ENCODE data around the gene TRPM3. TPM values are rescaled to one million over a fixed set of nuclear protein-coding genes. Genes with fewer than 3 reads are reported as not detected.

TRPM3 gene
- total and polyA plus RNA-seq, 2 donors (not counting 1 experiment from before 2014, with no cell fraction given), result not detected

DNA sequence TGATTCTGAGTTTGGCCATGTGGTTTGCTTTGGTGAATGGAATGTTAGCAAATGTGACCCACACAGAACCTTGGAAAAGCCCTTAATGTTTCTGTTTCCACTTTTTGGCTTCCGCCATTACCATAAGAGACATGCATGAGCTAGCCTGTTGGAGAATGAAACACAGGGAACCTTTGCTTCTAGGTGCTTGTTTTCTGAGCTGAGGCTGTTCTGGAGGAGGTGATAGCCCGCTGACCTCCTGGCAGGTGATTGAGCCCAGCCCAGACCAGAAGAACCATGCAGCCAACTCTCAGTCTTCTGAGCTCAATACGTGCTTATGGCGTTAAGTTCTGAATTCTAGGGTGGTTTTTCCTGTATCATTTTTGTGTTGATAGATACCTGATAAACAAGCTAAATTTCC is 558.4 kb downstream of the TRPM3 start:
- Histone ChIP-seq H3K9ac (ENCODE audit: low read length) (peak overlapping the region; percentile 53), H3K27ac (ENCODE audit: low read length in 2 of 2) (peak overlapping the region; percentile 52 to 77), H2AFZ (ENCODE audit: insufficient read depth, low read depth, low read length, poor library complexity, severe bottlenecking) (no peak overlapping the region), H4K20me1 (ENCODE audit: control insufficient read depth, insufficient read depth, low read length, poor library complexity, severe bottlenecking) (no peaks in the 10 kb centered on the region), H3K4me1 (ENCODE audit: control insufficient read depth in 2 of 2, insufficient read depth in 2 of 2, low read length in 2 of 2) (peaks cover 26 to 29% of the 10 kb centered on the region in 2 donors), H3K4me3 (ENCODE audit: control extremely low read depth in 1 of 5, extremely low read depth in 1 of 5, insufficient read depth in 1 of 5, low read depth in 2 of 5, low read length in 4 of 5) (peak overlapping the region in 1 of 5 experiments; percentile 48), H3K36me3 (replicated peaks in 1 of 2; ENCODE audit: control extremely low read depth in 1 of 2, control insufficient read depth in 1 of 2, extremely low read depth in 1 of 2, insufficient read depth in 2 of 2, low read length in 1 of 2) (no peaks in the 10 kb centered on the region), H3K79me2 (ENCODE audit: control insufficient read depth, insufficient read depth, low read length) (no peaks in the 10 kb centered on the region), H3K4me2 (replicated peaks; ENCODE audit: low read depth, low read length, poor library complexity, severe bottlenecking) (peak overlapping the region; percentile 71), H3K9me3 (ENCODE audit: control extremely low read depth in 1 of 3, control insufficient read depth in 2 of 3, insufficient read depth in 1 of 3, low read length in 2 of 3) (no peaks in the 10 kb centered on the region), H3K27me3 (replicated peaks in 1 of 4; ENCODE audit: control extremely low read depth in 1 of 4, control insufficient read depth in 3 of 4, insufficient read depth in 4 of 4, low read length in 3 of 4) (no peaks in the 10 kb centered on the region)
- no peak for DNase-seq
- POLR2A ChIA-PET, result interaction anchor here (1.7 kb wide), 1 partner anchor 11 kb away, joined by 3 read pairs; no protein-coding TSS in a partner anchor
- peak overlapping the region; percentile 73 for H3K4me3 Mint-ChIP-seq
- ATAC-seq (ENCODE audit: low read depth), result no peak
- WGBS (ENCODE audit: insufficient coverage), result 100% methylated on average over 1 of the region's 4 CpGs
- no peaks in the 10 kb centered on the region for H3K27me3 Mint-ChIP-seq
- H3K9me3 Mint-ChIP-seq (ENCODE audit: insufficient read depth), result no peaks in the 10 kb centered on the region
- peaks cover 31% of the 10 kb centered on the region for H3K4me1 Mint-ChIP-seq
- peak overlapping the region; percentile 87 for H3K27ac Mint-ChIP-seq
- intact Hi-C loops (cut with micrococcal nuclease), result loop anchor here (5.0 kb wide), 1 partner anchor 141 kb away; no protein-coding TSS in a partner anchor
- CTCF ChIA-PET, result interaction anchor here (1.2 kb wide), 1 partner anchor 222 kb away, joined by 4 read pairs; no protein-coding TSS in a partner anchor
- no peak for TF ChIP-seq EZH2 (IDR thresholded peaks at IDR 0.05; ENCODE audit: borderline replicate concordance, insufficient read depth, low read depth, low read length, poor library complexity, severe bottlenecking)
- TF ChIP-seq, protein P1, sequence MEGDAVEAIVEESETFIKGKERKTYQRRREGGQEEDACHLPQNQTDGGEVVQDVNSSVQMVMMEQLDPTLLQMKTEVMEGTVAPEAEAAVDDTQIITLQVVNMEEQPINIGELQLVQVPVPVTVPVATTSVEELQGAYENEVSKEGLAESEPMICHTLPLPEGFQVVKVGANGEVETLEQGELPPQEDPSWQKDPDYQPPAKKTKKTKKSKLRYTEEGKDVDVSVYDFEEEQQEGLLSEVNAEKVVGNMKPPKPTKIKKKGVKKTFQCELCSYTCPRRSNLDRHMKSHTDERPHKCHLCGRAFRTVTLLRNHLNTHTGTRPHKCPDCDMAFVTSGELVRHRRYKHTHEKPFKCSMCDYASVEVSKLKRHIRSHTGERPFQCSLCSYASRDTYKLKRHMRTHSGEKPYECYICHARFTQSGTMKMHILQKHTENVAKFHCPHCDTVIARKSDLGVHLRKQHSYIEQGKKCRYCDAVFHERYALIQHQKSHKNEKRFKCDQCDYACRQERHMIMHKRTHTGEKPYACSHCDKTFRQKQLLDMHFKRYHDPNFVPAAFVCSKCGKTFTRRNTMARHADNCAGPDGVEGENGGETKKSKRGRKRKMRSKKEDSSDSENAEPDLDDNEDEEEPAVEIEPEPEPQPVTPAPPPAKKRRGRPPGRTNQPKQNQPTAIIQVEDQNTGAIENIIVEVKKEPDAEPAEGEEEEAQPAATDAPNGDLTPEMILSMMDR (IDR thresholded peaks at IDR 0.05), result no peak

DNA sequence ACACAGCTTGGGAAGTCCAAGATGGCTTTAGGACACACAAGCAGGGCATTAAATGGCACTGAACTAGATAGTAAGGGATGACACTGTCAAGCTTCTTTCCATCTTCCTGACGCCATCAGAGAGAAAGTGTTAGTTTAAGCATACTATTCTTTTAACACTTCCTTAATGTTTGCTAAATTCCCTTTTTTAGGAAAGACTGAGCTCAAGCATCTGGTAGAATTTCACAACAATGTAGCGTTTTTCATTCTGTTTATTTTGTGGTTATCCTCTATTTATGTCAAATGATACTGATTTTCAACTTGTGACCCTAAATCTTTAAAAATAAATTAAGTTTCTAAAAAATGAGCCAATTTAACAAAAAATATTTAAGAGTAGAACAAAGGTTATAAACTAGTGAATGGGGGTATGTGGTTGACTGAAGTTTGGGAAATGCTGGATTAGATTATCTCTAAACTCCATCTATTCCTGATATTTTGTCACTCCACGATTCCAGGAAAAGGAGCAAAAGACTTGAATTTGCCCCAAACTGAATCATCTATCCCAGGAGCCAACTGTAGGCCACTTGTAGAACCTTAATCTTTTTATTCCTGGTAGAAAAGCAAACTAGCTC is 559.5 kb downstream of the TRPM3 start:
- CTCF ChIA-PET, result interaction anchor here (0.7 to 1.2 kb wide), 2 partner anchors 9 to 221 kb away, joined by 4 read pairs; no protein-coding TSS in a partner anchor
- no peak overlapping the region for H3K4me3 ChIP-seq (ENCODE audit: control extremely low read depth in 1 of 5, extremely low read depth in 1 of 5, insufficient read depth in 1 of 5, low read depth in 2 of 5, low read length in 4 of 5)
- no peaks in the 10 kb centered on the region for H3K27me3 ChIP-seq (replicated peaks in 1 of 4; ENCODE audit: control extremely low read depth in 1 of 4, control insufficient read depth in 3 of 4, insufficient read depth in 4 of 4, low read length in 3 of 4)
- no peak overlapping the region for H3K27ac Mint-ChIP-seq
- POLR2A ChIA-PET, result interaction anchor here (0.7 kb wide), 1 partner anchor 41 kb away, joined by 6 read pairs; no protein-coding TSS in a partner anchor
- no peaks in the 10 kb centered on the region for H3K9me3 ChIP-seq (ENCODE audit: control extremely low read depth in 1 of 3, control insufficient read depth in 2 of 3, insufficient read depth in 1 of 3, low read length in 2 of 3)
- TF ChIP-seq, protein P1 (IDR thresholded peaks at IDR 0.05), result no peak
- no peak for TF ChIP-seq EZH2 (IDR thresholded peaks at IDR 0.05; ENCODE audit: borderline replicate concordance, insufficient read depth, low read depth, low read length, poor library complexity, severe bottlenecking)
- H3K9ac ChIP-seq (ENCODE audit: low read length), result no peak overlapping the region
- H3K4me3 Mint-ChIP-seq, result no peak overlapping the region
- ATAC-seq (ENCODE audit: low read depth) (no peak), DNase-seq (no peak)
- no peaks in the 10 kb centered on the region for H3K79me2 ChIP-seq (ENCODE audit: control insufficient read depth, insufficient read depth, low read length)
- H3K4me1 ChIP-seq (ENCODE audit: control insufficient read depth in 2 of 2, insufficient read depth in 2 of 2, low read length in 2 of 2), result peaks cover 30 to 36% of the 10 kb centered on the region in 2 donors
- H3K4me2 ChIP-seq (replicated peaks; ENCODE audit: low read depth, low read length, poor library complexity, severe bottlenecking), result no peak overlapping the region
- H3K27ac ChIP-seq (ENCODE audit: low read length in 2 of 2), result no peak overlapping the region
- H3K4me1 Mint-ChIP-seq, result peaks cover 36% of the 10 kb centered on the region
- no peaks in the 10 kb centered on the region for H4K20me1 ChIP-seq (ENCODE audit: control insufficient read depth, insufficient read depth, low read length, poor library complexity, severe bottlenecking)
- intact Hi-C loops (cut with micrococcal nuclease), result loop anchor here (5.0 kb wide), 1 partner anchor 140 kb away; no protein-coding TSS in a partner anchor
- H3K9me3 Mint-ChIP-seq (ENCODE audit: insufficient read depth), result no peaks in the 10 kb centered on the region
- H3K36me3 ChIP-seq (replicated peaks in 1 of 2; ENCODE audit: control extremely low read depth in 1 of 2, control insufficient read depth in 1 of 2, extremely low read depth in 1 of 2, insufficient read depth in 2 of 2, low read length in 1 of 2), result no peaks in the 10 kb centered on the region
- H3K27me3 Mint-ChIP-seq, result no peaks in the 10 kb centered on the region
- 83% methylated on average over 1 of the region's 3 CpGs for WGBS (ENCODE audit: insufficient coverage)
- no peak overlapping the region for H2AFZ ChIP-seq (ENCODE audit: insufficient read depth, low read depth, low read length, poor library complexity, severe bottlenecking)
